ENCODE data around the gene MKX. TPM values are rescaled to one million over a fixed set of nuclear protein-coding genes. Genes with fewer than 3 reads are reported as not detected.

MKX gene
- polyA plus RNA-seq, 2 of the 4 experiments (the other 2 are of a cell fraction) = 0.03 TPM; not detected in 1

- Histone ChIP-seq H3K27ac (no peak overlapping the region), H3K9me3 (no peaks in the 10 kb centered on the region), H3K4me1 (no peaks in the 10 kb centered on the region), H3K4me2 (no peak overlapping the region), H3K4me3 (no peak overlapping the region)
- CTCF ChIA-PET = interaction anchor here (1.2 kb wide), 1 partner anchor 9 kb away, joined by 3 read pairs; no protein-coding TSS in a partner anchor
- ATAC-seq = no peak
- no peak for FAIRE-seq
- WGBS (ENCODE audit: missing lambda C conversion rate) = 4% methylated on average over 3 of the region's 3 CpGs
- no peak for TF ChIP-seq NR3C1 (IDR thresholded peaks at IDR 0.05)
- TF ChIP-seq HDAC2 (IDR thresholded peaks at IDR 0.05) = no peak
- TF ChIP-seq SREBF2 (IDR thresholded peaks at IDR 0.05) = no peak
- TF ChIP-seq RARB (CRISPR knock-in tag; IDR thresholded peaks at IDR 0.05) = no peak
- POLR2A ChIA-PET = no interaction called here
- no peak for DNase-seq (ENCODE audit: low read depth in 1 of 2, low spot score in 1 of 2)
Observed at GRCh38 chr10:27719052-27719451, 26.6 kb downstream of the MKX start.

GRCh38 chr10:27717861-27718260, 27.8 kb downstream of the MKX start:
- CTCF ChIA-PET = no interaction called here
- H3K4me3 ChIP-seq = no peak overlapping the region
- ATAC-seq = no peak
- H3K27ac ChIP-seq = no peak overlapping the region
- H3K9me3 ChIP-seq = no peaks in the 10 kb centered on the region
- H3K4me1 ChIP-seq = no peaks in the 10 kb centered on the region
- WGBS (ENCODE audit: missing lambda C conversion rate) = 48% methylated on average over 3 of the region's 3 CpGs
- no peak for FAIRE-seq
- DNase-seq (ENCODE audit: low read depth in 1 of 2, low spot score in 1 of 2) = no peak
- no peak overlapping the region for H3K4me2 ChIP-seq
- POLR2A ChIA-PET = no interaction called here
- TF ChIP-seq RAD21 (conservative IDR thresholded peaks at IDR 0.05 in 1 of 2, IDR thresholded peaks at IDR 0.05 in 1 of 2) (no peak), CBX2 (IDR thresholded peaks at IDR 0.05; ENCODE audit: borderline replicate concordance, low read depth) (no peak), NPAS2 (CRISPR knock-in tag; IDR thresholded peaks at IDR 0.05; ENCODE audit: borderline replicate concordance) (no peak), ZC3H11A (IDR thresholded peaks at IDR 0.05) (no peak), CEBPB (IDR thresholded peaks at IDR 0.05) (no peak)

GRCh38 chr10:27717224-27717623, 28.4 kb downstream of the MKX start:
- Histone ChIP-seq H3K9me3 (no peaks in the 10 kb centered on the region), H3K4me3 (no peak overlapping the region), H3K27ac (no peak overlapping the region), H3K4me1 (no peaks in the 10 kb centered on the region), H3K4me2 (no peak overlapping the region)
- ATAC-seq (no peak), DNase-seq (ENCODE audit: low read depth in 1 of 2, low spot score in 1 of 2) (no peak), FAIRE-seq (no peak)
- WGBS (ENCODE audit: missing lambda C conversion rate) = 4% methylated on average over 3 of the region's 3 CpGs
- ChIA-PET POLR2A (no interaction called here), CTCF (no interaction called here)
- TF ChIP-seq MAFK (IDR thresholded peaks at IDR 0.05; ENCODE audit: partially characterized antibody) (peak; percentile 62), NPAS2 (CRISPR knock-in tag; IDR thresholded peaks at IDR 0.05; ENCODE audit: borderline replicate concordance) (no peak), CHD4 (IDR thresholded peaks at IDR 0.05; ENCODE audit: borderline replicate concordance) (no peak)

- H3K4me3 ChIP-seq = no peak overlapping the region
- CTCF ChIA-PET = no interaction called here
- H3K4me2 ChIP-seq = no peak overlapping the region
- no peak for TF ChIP-seq NFE2L2 (conservative IDR thresholded peaks at IDR 0.05; ENCODE audit: low read length)
- TF ChIP-seq RFX5 (IDR thresholded peaks at IDR 0.05) = no peak
- no peak for TF ChIP-seq HES2 (IDR thresholded peaks at IDR 0.05)
- 27% methylated on average over 5 of the region's 5 CpGs for WGBS (ENCODE audit: missing lambda C conversion rate)
- POLR2A ChIA-PET = no interaction called here
- ATAC-seq = no peak
- H3K27ac ChIP-seq = no peak overlapping the region
- H3K4me1 ChIP-seq = no peaks in the 10 kb centered on the region
- no peak for FAIRE-seq
- H3K9me3 ChIP-seq = no peaks in the 10 kb centered on the region
- no peak for DNase-seq (ENCODE audit: low read depth in 1 of 2, low spot score in 1 of 2)
Observed at GRCh38 chr10:27716521-27716920, 29.1 kb downstream of the MKX start.

GRCh38 chr10:27715505-27715904, 30.1 kb downstream of the MKX start:
- no peaks in the 10 kb centered on the region for H3K4me1 ChIP-seq
- ATAC-seq = no peak
- ChIA-PET POLR2A (no interaction called here), CTCF (interaction anchor here (1.3 kb wide), 1 partner anchor 12 kb away, joined by 3 read pairs; no protein-coding TSS in a partner anchor)
- H3K4me2 ChIP-seq = no peak overlapping the region
- FAIRE-seq = no peak
- WGBS (ENCODE audit: missing lambda C conversion rate) = 14% methylated on average over 3 of the region's 3 CpGs
- no peaks in the 10 kb centered on the region for H3K9me3 ChIP-seq
- H3K27ac ChIP-seq = no peak overlapping the region
- H3K4me3 ChIP-seq = no peak overlapping the region
- DNase-seq (ENCODE audit: low read depth in 1 of 2, low spot score in 1 of 2) = no peak
- TF ChIP-seq HMGXB4 (CRISPR knock-in tag; IDR thresholded peaks at IDR 0.05; ENCODE audit: borderline replicate concordance) = no peak
- no peak for TF ChIP-seq FOSB (CRISPR knock-in tag; IDR thresholded peaks at IDR 0.05)
- TF ChIP-seq RNF2 (IDR thresholded peaks at IDR 0.05; ENCODE audit: borderline replicate concordance, low read depth) = no peak
- no peak for TF ChIP-seq HDAC2 (IDR thresholded peaks at IDR 0.05)
- no peak for TF ChIP-seq ZSCAN20 (CRISPR knock-in tag; IDR thresholded peaks at IDR 0.05)
- no peak for TF ChIP-seq SMC3 (IDR thresholded peaks at IDR 0.05)
- no peak for TF ChIP-seq CBX2 (IDR thresholded peaks at IDR 0.05; ENCODE audit: borderline replicate concordance, low read depth)
- no peak for TF ChIP-seq ATOH8 (CRISPR knock-in tag; IDR thresholded peaks at IDR 0.05; ENCODE audit: low read depth)
- no peak for TF ChIP-seq POLR2A (IDR thresholded peaks at IDR 0.05; ENCODE audit: low read length)
- TF ChIP-seq RAD21 (conservative IDR thresholded peaks at IDR 0.05 in 1 of 2, IDR thresholded peaks at IDR 0.05 in 1 of 2) = no peak
- TF ChIP-seq JUNB (IDR thresholded peaks at IDR 0.05) = no peak
- TF ChIP-seq MAX (IDR thresholded peaks at IDR 0.05) = no peak
- no peak for TF ChIP-seq BCL3 (IDR thresholded peaks at IDR 0.05)
- no peak for TF ChIP-seq USF2 (IDR thresholded peaks at IDR 0.05)
